ENCODE data around the gene TMPRSS9.
"Not testable (repeated sequence)": the region's sequence is repeated elsewhere in the genome, so short reads cannot be mapped to it uniquely, and the experiment has no call there.

The TMPRSS9 gene

GRCh38 chr19:2362970-2363300 lies 2.9 kb downstream of the TMPRSS9 start:
- no peak for DNase-seq

GRCh38 chr19:2363419-2363818 lies 3.4 kb downstream of the TMPRSS9 start:
- no peak for DNase-seq

DNA sequence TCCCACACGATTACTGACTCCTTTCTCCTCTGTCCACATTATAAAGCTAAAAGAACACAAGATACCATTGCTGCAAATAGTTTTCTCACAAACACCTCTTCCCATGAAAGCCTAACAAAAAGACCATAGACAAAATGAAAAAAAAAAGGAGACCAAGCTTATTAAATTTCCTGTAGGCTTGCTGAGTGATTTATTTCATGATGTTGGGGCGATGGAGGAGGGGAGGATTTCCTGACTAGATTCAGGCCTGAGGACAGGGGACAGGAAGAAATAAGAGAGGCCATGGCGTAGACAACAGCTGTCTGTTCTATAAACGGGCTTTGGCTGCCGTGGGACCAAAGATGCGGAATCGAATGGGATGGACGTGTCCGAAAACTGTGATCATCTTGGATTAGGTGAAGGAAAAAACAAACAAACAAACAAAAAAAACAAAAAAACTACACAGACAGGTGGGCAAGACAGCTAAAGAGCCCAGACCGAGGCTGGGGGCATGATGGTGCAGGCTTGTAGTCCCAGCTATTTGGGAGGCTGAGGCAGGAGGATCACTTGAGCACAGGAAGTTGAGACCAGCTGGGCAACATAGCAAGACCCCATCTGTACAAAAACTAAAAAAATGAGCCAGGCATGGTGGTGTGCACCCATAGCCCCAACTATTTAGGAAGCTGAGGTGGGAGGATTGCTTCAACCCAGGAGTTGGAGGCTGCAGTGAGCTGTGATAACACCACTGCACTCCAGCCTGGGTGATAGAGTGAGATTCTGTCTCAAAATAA lies 5.3 kb downstream of the TMPRSS9 start:
- no peak for DNase-seq

DNA sequence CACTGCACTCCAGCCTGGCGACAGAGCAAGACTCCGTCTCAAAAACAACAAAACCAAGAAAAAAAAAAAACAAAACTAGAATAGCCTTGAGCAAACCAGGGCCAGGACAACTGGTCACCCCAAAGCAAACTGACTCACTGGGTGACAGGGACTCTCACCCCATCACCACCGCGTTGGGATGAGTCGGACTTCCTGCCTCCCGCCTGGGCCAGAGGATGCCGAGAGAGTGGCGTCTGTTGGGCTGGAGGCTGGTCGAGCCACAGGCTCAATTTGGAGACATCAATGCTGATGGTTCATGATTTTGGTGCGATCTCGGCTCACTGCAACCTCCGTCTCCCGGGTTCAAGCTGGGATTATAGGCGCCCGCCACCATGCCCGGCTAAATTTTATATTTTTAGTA lies 11.6 kb downstream of the TMPRSS9 start:
- DNase-seq, result no peak

GRCh38 chr19:2372076-2372612 lies 12.1 kb downstream of the TMPRSS9 start:
- DNase-seq, result no peak

GRCh38 chr19:2374808-2375207 lies 14.7 kb downstream of the TMPRSS9 start:
- no peak for DNase-seq

GRCh38 chr19:2375353-2376121 lies 15.5 kb downstream of the TMPRSS9 start:
- DNase-seq, result no peak

DNA sequence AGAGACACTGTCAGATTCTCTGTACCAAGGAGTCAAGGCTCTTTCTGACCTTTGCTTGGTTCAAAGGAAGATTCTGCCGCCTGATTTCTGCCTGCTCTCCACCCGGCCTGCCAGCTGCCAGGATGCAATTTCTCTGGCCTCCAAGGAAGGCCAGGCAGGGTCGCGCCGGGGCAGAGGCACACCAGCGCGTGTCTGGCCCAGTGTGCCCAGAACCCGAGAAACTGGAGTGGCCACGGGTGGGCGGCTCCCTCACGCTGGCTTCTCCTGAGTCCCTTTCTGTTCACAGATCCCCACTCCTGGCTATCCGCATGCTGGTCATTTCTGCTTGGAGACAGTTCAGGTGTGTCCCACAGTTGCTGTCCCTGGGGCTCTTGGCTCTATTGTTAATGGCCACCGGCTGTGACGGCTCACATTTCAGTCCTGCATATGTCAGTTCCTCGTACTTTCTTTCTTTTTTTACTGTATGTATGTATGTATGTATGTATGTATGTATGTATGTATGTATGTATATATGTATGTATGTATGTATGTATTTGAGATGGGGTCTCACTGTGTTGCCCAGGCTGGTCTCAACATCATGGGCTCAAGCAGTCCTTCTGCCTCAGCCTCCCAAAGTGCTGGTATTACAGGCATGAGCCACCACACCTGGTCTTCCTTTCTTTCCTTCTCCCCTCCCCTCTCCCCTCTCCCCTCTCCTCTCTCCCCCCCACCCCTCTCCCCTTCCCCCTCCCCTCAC lies 16.9 kb downstream of the TMPRSS9 start:
- no peak for DNase-seq

GRCh38 chr19:2380567-2380966 lies 20.5 kb downstream of the TMPRSS9 start:
- no peak for DNase-seq

DNA sequence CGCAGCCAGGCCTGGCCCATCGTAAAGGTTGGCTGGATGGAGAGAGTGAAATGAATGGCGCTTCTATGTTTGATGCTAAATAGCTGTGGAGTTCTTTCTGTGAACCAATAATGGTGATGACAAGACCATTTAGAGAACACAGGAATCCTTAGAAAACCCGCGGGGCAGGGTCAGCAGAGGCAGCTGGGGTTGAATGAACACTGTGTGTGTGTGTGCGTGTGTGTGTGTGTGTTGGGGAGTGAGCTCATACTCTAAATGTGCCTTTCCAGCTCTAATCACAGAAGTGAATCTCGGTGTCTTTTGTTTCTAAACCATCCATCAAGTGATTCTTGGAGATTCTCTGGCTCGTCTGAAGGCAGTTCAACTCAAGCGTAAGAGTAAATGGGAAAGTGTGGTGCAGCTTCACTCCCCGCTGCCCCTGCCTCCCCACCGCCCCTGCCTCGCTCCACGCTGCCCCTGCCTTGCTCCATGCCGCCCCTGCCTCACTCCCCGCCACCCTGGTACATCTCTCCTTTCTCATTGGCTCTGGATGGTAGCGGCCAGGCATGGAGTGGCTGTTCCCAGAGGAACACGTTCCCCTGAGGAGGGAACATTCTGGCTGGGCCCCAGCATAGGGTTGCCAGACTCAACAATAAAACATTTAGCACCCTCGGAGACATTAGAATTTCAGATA lies 21.2 kb downstream of the TMPRSS9 start:
- no peak for DNase-seq

- no peak for DNase-seq
These were observed 22.6 kb downstream of the TMPRSS9 start for GRCh38 chr19:2382530-2383222.

DNA sequence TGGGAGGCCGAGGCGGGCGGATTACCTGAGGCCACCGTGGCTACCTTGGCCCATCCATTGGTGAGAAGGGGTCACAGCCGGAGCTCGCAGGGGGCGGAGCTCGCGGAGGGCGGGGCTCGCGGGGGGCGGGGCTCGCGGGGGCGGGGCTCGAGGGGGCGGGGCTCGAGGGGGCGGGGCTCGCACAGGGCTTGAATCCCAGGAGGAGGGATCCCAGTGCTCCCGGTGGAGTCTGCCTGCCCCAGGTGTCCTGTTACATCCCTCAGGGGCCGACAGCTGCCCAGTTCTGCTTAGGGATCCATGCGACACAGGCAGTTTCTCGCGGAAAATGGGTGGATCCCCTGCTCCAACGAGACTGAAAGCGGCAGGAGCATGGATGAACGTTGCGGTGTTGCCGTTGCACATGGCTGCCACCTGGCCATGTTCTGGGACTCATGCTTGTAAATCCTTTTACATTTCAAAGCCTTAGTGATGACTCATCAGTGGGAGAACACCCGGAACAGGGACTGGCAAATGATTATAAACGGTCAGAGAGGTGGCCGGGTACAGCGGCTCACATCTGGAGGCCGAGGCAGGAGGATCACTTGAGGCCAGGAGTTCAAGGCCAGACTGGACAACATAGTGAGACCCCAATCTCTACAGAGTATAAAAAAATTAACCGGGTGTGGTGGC lies 25.1 kb downstream of the TMPRSS9 start:
- no peak for DNase-seq

DNA sequence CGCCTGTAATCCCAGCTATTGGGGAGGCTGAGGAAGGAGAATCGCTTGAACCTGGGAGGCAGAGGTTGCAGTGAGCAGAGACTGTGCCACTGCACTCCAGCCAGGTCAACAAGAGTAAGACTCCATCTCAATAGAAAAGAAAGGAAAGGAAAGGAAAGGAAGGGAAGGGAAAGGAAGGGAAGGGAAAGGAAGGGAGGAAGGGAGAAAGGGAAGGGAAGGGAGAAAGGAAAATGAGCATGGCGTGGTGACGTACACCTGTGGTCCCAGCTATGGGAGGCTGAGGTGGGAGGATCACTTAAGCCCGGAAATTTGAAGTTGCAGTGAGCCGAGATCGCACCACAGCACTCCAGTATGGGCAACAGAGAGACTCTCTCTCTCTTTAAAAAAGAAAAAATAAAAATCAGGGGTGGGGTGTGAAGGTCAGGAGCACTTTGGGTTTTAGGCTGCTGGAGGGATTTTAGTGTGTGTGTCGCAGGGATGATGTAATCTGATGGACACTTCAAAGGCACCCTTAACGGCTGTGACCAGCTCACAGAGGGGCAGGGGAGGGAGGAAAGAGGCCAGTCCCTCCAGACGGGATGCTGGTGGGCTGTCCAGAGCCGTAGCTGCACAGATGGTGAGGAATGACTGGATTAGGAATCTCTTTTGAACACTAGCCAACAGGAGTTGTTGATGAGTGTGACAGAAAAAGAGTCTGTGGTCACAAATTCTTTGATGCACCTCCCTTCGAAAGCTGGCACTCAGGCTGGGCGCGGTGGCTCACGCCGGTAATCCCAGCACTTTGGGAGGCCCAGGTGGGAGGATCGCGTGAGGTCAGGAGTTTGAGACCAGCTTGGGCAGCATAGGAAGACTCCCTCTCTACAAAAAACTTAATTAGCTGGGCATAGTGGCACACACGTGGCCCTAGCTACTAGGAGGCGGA lies 27.6 kb downstream of the TMPRSS9 start:
- DNase-seq, result no peak

DNA sequence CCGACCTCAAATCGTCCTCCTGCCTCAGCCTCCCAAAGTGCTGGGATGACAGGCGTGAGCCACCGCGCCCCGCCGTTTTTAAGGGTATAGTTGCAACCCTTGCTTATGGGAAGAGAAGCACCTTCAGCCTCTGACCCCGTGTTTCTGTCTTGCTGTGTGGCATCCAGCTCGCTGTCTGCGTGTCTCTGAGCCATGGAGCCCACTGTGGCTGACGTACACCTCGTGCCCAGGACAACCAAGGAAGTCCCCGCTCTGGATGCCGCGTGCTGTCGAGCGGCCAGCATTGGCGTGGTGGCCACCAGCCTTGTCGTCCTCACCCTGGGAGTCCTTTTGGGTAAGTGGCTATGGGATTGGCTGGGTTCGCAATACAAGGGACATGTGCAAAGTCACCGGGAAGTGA lies 29.5 kb downstream of the TMPRSS9 start:
- no peak for DNase-seq

DNA sequence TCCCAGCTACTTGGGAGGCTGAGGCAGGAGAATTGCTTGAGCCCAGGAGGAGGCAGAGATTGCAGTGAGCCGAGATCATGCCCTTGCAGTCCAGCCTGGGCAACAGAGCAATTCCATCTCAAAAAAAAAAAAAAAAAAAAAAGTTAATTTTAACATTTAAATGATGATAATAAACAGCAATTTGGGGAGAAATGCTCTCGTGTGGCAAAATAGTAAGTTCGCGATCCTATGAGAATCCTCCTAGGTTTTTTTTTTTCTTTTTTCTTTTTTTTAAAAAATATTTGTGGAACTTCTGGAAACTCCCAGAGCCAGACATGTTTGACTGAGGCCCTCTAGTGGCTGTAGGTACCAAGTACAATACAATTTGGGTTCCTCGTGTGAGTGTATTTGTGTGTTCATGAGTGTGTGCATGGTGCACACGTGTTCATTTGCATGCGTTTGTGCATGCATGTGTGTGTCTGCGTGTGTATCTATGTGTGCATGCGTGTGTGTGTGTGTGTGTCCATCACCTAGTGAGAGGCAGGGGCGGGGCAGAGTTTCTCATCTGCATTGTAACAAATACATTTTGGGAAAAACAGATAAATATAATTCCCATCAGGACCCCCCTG lies 31.2 kb downstream of the TMPRSS9 start:
- no peak for DNase-seq

DNA sequence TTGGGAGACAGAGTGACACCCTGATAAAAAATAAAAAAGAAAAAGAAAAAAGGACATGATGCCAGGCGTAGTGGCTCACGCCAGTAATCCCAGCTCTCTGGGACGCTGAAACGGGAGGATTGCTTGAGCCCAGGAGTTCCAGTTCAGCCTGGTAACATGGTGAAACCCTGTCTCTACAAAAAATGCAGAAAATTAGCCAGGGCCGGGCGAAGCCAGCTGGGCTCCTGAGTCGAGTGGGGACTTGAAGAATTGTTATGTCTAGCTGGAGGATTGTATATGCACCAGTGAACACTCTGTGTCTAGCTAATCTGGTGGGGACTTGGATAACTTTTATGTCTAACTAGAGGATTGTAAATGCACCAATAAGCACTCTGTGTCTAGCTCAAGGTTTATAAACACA lies 32.3 kb downstream of the TMPRSS9 start:
- DNase-seq, result no peak

DNA sequence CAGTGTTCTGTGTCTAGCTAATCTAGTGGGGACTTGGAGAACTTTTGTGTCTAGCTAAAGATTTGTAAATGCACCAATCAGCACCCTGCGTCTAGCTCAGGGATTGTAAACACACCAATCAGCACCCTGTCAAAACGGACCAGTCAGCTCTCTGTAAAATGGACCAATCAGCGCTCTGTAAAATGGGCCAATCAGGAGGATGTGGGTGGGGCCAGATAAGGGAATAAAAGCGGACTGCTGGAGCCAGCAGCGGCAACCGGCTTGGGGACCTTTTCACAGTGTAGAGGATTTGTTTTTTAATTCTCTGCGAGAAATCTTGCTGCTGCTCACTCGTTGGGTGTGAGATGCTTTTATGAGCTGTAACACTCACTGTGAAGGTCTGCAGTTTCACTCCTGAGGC lies 32.8 kb downstream of the TMPRSS9 start:
- DNase-seq, result not testable (repeated sequence)

DNA sequence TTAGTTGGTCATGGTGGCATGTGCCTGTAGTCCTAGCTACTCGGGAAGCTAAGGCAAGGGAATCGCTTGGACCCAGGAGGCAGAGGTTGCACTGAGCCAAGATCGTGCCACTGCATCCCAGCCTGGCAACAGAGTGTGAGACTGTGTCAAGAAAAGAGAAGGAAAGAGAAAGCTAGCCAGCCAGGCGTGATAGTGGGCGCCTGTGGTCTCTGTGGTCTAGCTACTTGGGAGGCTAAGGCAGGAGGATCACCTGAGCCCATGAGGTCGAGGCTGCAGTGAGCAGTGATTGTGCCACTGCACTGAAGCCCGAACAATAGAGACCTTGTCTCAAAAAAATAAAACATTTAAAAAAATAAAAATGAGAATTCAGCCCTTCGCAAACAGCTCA lies 34.0 kb downstream of the TMPRSS9 start:
- DNase-seq, result no peak

- no peak for DNase-seq
These were observed 34.6 kb downstream of the TMPRSS9 start for GRCh38 chr19:2394442-2395292.
